CD4-positive, CD25-positive, alpha-beta regulatory T cell (primary cell): Measurements from ENCODE around the gene PRKG1. TPM values are rescaled to one million over a fixed set of nuclear protein-coding genes. Genes with fewer than 3 reads are reported as not detected.

Experiments
- ATAC-seq, 2 donors: fragments of 150-1000 bp; cut with Tn5 transposase; one replicate each; pipeline ENCODE4 v1.10.0; 2021; ENCODE audit warnings: low read depth in 2 of 2, moderate number of reproducible peaks in 2 of 2, moderate library complexity in 1 of 2
- DNase-seq, 3 donors: peaks; one replicate each; pipeline versions ENCODE4 v3.0.0 to v3.0.0-alpha.2; 2012 to 2022; ENCODE audit warnings: mixed read lengths in 1 of 3
- H3K27ac ChIP-seq: one replicate; pipeline ENCODE4 v1.7.0; 2013; ENCODE audit warnings: mild to moderate bottlenecking, low read length; ENCODE audit not compliant: insufficient read depth, poor library complexity, severe bottlenecking
- H3K27me3 ChIP-seq: one replicate; pipeline ENCODE4 v1.7.0; 2013; ENCODE audit warnings: low read length; ENCODE audit not compliant: control insufficient read depth, insufficient read depth
- H3K36me3 ChIP-seq: one replicate; pipeline ENCODE4 v1.7.0; 2013; ENCODE audit warnings: mild to moderate bottlenecking, low read length, moderate library complexity; ENCODE audit not compliant: control insufficient read depth, insufficient read depth
- H3K4me1 ChIP-seq: 2 replicates; pipeline ENCODE4 v1.7.0; 2013; ENCODE audit warnings: mild to moderate bottlenecking, low read length; ENCODE audit not compliant: insufficient read depth, control insufficient read depth, poor library complexity, severe bottlenecking
- H3K4me3 ChIP-seq: one replicate; pipeline ENCODE4 v1.7.0; 2013; ENCODE audit warnings: low read depth, mild to moderate bottlenecking, low read length, moderate library complexity
- H3K9me3 ChIP-seq, 2 experiments: 1 replicate in 1 of 2; 2 replicates in 1 of 2; pipeline ENCODE4 v1.7.0; 2013; ENCODE audit warnings: low read length in 2 of 2, mild to moderate bottlenecking in 1 of 2, moderate library complexity in 1 of 2; ENCODE audit not compliant: control insufficient read depth in 2 of 2
- H3K27ac Mint-ChIP-seq, 3 donors: one replicate each; pipeline ENCODE4 v1.8.0; 2020 to 2022; ENCODE audit warnings: mild to moderate bottlenecking in 3 of 3, mixed read lengths in 3 of 3, moderate library complexity in 2 of 3
- H3K27me3 Mint-ChIP-seq: one replicate; pipeline ENCODE4 v1.8.0; 2022; ENCODE audit warnings: mild to moderate bottlenecking, mixed read lengths
- H3K36me3 Mint-ChIP-seq: one replicate; pipeline ENCODE4 v1.8.0; 2020; ENCODE audit warnings: mixed read lengths
- H3K4me1 Mint-ChIP-seq, 4 donors: one replicate each; pipeline ENCODE4 v1.8.0; 2020 to 2022; ENCODE audit warnings: mixed read lengths in 4 of 4, mild to moderate bottlenecking in 1 of 4
- H3K4me3 Mint-ChIP-seq, 4 donors: one replicate each; pipeline ENCODE4 v1.8.0; 2020 to 2022; ENCODE audit warnings: mild to moderate bottlenecking in 4 of 4, mixed read lengths in 4 of 4, moderate library complexity in 3 of 4
- H3K9me3 Mint-ChIP-seq, 7 donors: one replicate each; pipeline ENCODE4 v1.8.0; 2020 to 2022; ENCODE audit warnings: mixed read lengths in 7 of 7, mild to moderate bottlenecking in 3 of 7, moderate library complexity in 2 of 7
- polyA plus RNA-seq, 4 donors: library from polyadenylated mRNA; unstranded; fragments of 300-500 nt; fragmentation: Illumina TruSeq; gene quantifications; one replicate each; pipeline ENCODE4 v1.2.3, GENCODE V29; 2021
- total RNA-seq: library from RNA; stranded (reverse); gene quantifications from one replicate; pipeline ENCODE4 v1.2.3, GENCODE V29; 2022

Gene PRKG1
- total and polyA plus RNA-seq, 5 donors from 2014 or later: 0.30 TPM; not detected in 4

- ATAC-seq (no peak), DNase-seq (no peak)
- Mint-ChIP-seq H3K4me1 (no peaks in the 10 kb centered on the region), H3K4me3 (no peak overlapping the region), H3K27ac (no peak overlapping the region), H3K36me3 (no peaks in the 10 kb centered on the region), H3K27me3 (peaks cover 7% of the 10 kb centered on the region), H3K9me3 (peaks cover 0 to 2% (median 0%) of the 10 kb centered on the region in 7 donors)
- H3K9me3 ChIP-seq: no peaks in the 10 kb centered on the region
- no peaks in the 10 kb centered on the region for H3K4me1 ChIP-seq
- no peak overlapping the region for H3K27ac ChIP-seq
- H3K27me3 ChIP-seq: no peaks in the 10 kb centered on the region
- H3K36me3 ChIP-seq: no peaks in the 10 kb centered on the region
- H3K4me3 ChIP-seq: no peak overlapping the region
Observed at GRCh38 chr10:51846856-51847506, 772.7 kb downstream of the PRKG1 start.

- Histone ChIP-seq H3K9me3 (no peaks in the 10 kb centered on the region), H3K4me1 (no peaks in the 10 kb centered on the region), H3K4me3 (no peak overlapping the region), H3K27ac (no peak overlapping the region), H3K36me3 (no peaks in the 10 kb centered on the region), H3K27me3 (no peaks in the 10 kb centered on the region)
- DNase-seq: no peak
- Mint-ChIP-seq H3K9me3 (peaks cover 0 to 2% (median 0%) of the 10 kb centered on the region in 7 donors), H3K27me3 (peaks cover 7% of the 10 kb centered on the region), H3K27ac (no peak overlapping the region), H3K36me3 (no peaks in the 10 kb centered on the region), H3K4me3 (no peak overlapping the region), H3K4me1 (no peaks in the 10 kb centered on the region)
- no peak for ATAC-seq
Observed at GRCh38 chr10:51852297-51852696, 778.0 kb downstream of the PRKG1 start.

- Histone ChIP-seq H3K36me3 (no peaks in the 10 kb centered on the region), H3K4me1 (no peaks in the 10 kb centered on the region), H3K27ac (no peak overlapping the region), H3K9me3 (no peaks in the 10 kb centered on the region), H3K4me3 (no peak overlapping the region), H3K27me3 (no peaks in the 10 kb centered on the region)
- no peaks in the 10 kb centered on the region for H3K27me3 Mint-ChIP-seq
- no peaks in the 10 kb centered on the region for H3K4me1 Mint-ChIP-seq
- DNase-seq (no peak), ATAC-seq (no peak)
- no peaks in the 10 kb centered on the region for H3K9me3 Mint-ChIP-seq
- no peaks in the 10 kb centered on the region for H3K36me3 Mint-ChIP-seq
- H3K27ac Mint-ChIP-seq: no peak overlapping the region
- H3K4me3 Mint-ChIP-seq: no peak overlapping the region
Observed at GRCh38 chr10:51857305-51857704, 783.0 kb downstream of the PRKG1 start.

- no peak overlapping the region for H3K4me3 ChIP-seq
- DNase-seq (no peak), ATAC-seq (no peak)
- H3K36me3 ChIP-seq: no peaks in the 10 kb centered on the region
- Mint-ChIP-seq H3K27ac (no peak overlapping the region), H3K27me3 (peaks cover 5% of the 10 kb centered on the region), H3K9me3 (peaks cover 0 to 1% (median 0%) of the 10 kb centered on the region in 7 donors), H3K4me1 (no peaks in the 10 kb centered on the region), H3K4me3 (no peak overlapping the region), H3K36me3 (no peaks in the 10 kb centered on the region)
- no peak overlapping the region for H3K27ac ChIP-seq
- H3K9me3 ChIP-seq: no peaks in the 10 kb centered on the region
- H3K27me3 ChIP-seq: no peaks in the 10 kb centered on the region
- no peaks in the 10 kb centered on the region for H3K4me1 ChIP-seq
Observed at GRCh38 chr10:51860257-51860656, 786.0 kb downstream of the PRKG1 start.

GRCh38 chr10:51861051-51861450, 786.8 kb downstream of the PRKG1 start:
- ATAC-seq (no peak), DNase-seq (no peak)
- Mint-ChIP-seq H3K27me3 (peaks cover 5% of the 10 kb centered on the region), H3K4me1 (no peaks in the 10 kb centered on the region), H3K4me3 (no peak overlapping the region), H3K9me3 (peaks cover 0 to 1% (median 0%) of the 10 kb centered on the region in 7 donors), H3K27ac (no peak overlapping the region), H3K36me3 (no peaks in the 10 kb centered on the region)
- H3K4me1 ChIP-seq: no peaks in the 10 kb centered on the region
- H3K4me3 ChIP-seq: no peak overlapping the region
- H3K27me3 ChIP-seq: no peaks in the 10 kb centered on the region
- no peak overlapping the region for H3K27ac ChIP-seq
- no peaks in the 10 kb centered on the region for H3K36me3 ChIP-seq
- H3K9me3 ChIP-seq: no peaks in the 10 kb centered on the region

GRCh38 chr10:51861731-51862130, 787.4 kb downstream of the PRKG1 start:
- Histone ChIP-seq H3K4me3 (no peak overlapping the region), H3K27me3 (no peaks in the 10 kb centered on the region), H3K36me3 (no peaks in the 10 kb centered on the region), H3K27ac (no peak overlapping the region), H3K4me1 (no peaks in the 10 kb centered on the region), H3K9me3 (no peaks in the 10 kb centered on the region)
- DNase-seq (no peak), ATAC-seq (no peak)
- H3K27me3 Mint-ChIP-seq: peaks cover 5% of the 10 kb centered on the region
- H3K4me1 Mint-ChIP-seq: no peaks in the 10 kb centered on the region
- H3K4me3 Mint-ChIP-seq: no peak overlapping the region
- H3K9me3 Mint-ChIP-seq: peaks cover 0 to 1% (median 0%) of the 10 kb centered on the region in 7 donors
- H3K27ac Mint-ChIP-seq: no peak overlapping the region
- no peaks in the 10 kb centered on the region for H3K36me3 Mint-ChIP-seq

- no peaks in the 10 kb centered on the region for H3K36me3 Mint-ChIP-seq
- no peak for DNase-seq
- H3K4me1 Mint-ChIP-seq: no peaks in the 10 kb centered on the region
- peaks cover 0 to 1% (median 0%) of the 10 kb centered on the region in 7 donors for H3K9me3 Mint-ChIP-seq
- Histone ChIP-seq H3K4me3 (no peak overlapping the region), H3K27ac (no peak overlapping the region), H3K4me1 (no peaks in the 10 kb centered on the region), H3K27me3 (no peaks in the 10 kb centered on the region), H3K9me3 (no peaks in the 10 kb centered on the region), H3K36me3 (no peaks in the 10 kb centered on the region)
- peaks cover 5% of the 10 kb centered on the region for H3K27me3 Mint-ChIP-seq
- no peak for ATAC-seq
- H3K4me3 Mint-ChIP-seq: no peak overlapping the region
- H3K27ac Mint-ChIP-seq: no peak overlapping the region
Observed at GRCh38 chr10:51862149-51862548, 787.9 kb downstream of the PRKG1 start.

GRCh38 chr10:51867956-51868355, 793.7 kb downstream of the PRKG1 start:
- Histone ChIP-seq H3K4me1 (no peaks in the 10 kb centered on the region), H3K36me3 (no peaks in the 10 kb centered on the region), H3K27me3 (no peaks in the 10 kb centered on the region), H3K27ac (no peak overlapping the region), H3K9me3 (no peaks in the 10 kb centered on the region), H3K4me3 (no peak overlapping the region)
- peaks cover 4% of the 10 kb centered on the region for H3K27me3 Mint-ChIP-seq
- H3K4me3 Mint-ChIP-seq: no peak overlapping the region
- H3K27ac Mint-ChIP-seq: no peak overlapping the region
- no peak for ATAC-seq
- no peak for DNase-seq
- H3K4me1 Mint-ChIP-seq: no peaks in the 10 kb centered on the region
- H3K36me3 Mint-ChIP-seq: no peaks in the 10 kb centered on the region
- peaks cover 0 to 2% (median 0%) of the 10 kb centered on the region in 7 donors for H3K9me3 Mint-ChIP-seq
